Uterus (tissue), 4 donors: ENCODE results near the gene ZNF791. TPM values are rescaled to one million over a fixed set of nuclear protein-coding genes. Genes with fewer than 3 reads are reported as not detected.

Experiments used
- DNase-seq, 2 donors: peaks; one replicate each; pipeline ENCODE4 v3.0.0-alpha.2; 2019 to 2020
- H3K27ac ChIP-seq, 2 donors: fragments of 200-600 bp; sonication (generic); 1 replicate in 1 of 2; 2 replicates in 1 of 2; pipeline ENCODE4 v1.5.1; 2016 to 2018
- H3K27me3 ChIP-seq, 2 donors: fragments of 200-600 bp; sonication (generic); one replicate each; pipeline ENCODE4 v1.5.1; 2018 to 2019; ENCODE audit warnings: control low read depth in 1 of 2
- H3K36me3 ChIP-seq, 2 donors: fragments of 200-600 bp; sonication (generic); one replicate each; pipeline ENCODE4 v1.5.1; 2019; ENCODE audit warnings: control low read depth in 1 of 2
- H3K4me1 ChIP-seq, 2 donors: fragments of 200-600 bp; sonication (generic); one replicate each; pipeline ENCODE4 v1.5.1; 2018 to 2019; ENCODE audit warnings: control low read depth in 1 of 2
- H3K4me3 ChIP-seq, 2 donors: fragments of 200-600 bp; sonication (generic); 1 replicate in 1 of 2; 2 replicates in 1 of 2; pipeline ENCODE4 v1.5.1; 2018 to 2019; ENCODE audit warnings: mild to moderate bottlenecking in 1 of 2
- H3K9me3 ChIP-seq, 2 donors: fragments of 200-600 bp; sonication (generic); one replicate each; pipeline ENCODE4 v1.5.1; 2019; ENCODE audit warnings: control low read depth in 1 of 2
- CTCF ChIP-seq, 4 experiments: fragments of 200-600 bp in 2 of 4; fragments of 450-650 bp in 2 of 4; sonication (generic) in 2 of 4; IDR thresholded peaks; one replicate each; pipeline ENCODE4 v1.5.1; 2016 to 2019; ENCODE audit warnings: antibody characterized with exemption in 4 of 4, mild to moderate bottlenecking in 2 of 4, moderate library complexity in 1 of 4
- POLR2A ChIP-seq, 2 donors: fragments of 450-650 bp; IDR thresholded peaks; one replicate each; pipeline ENCODE4 v1.6.1; 2016; ENCODE audit warnings: antibody characterized with exemption in 2 of 2, mild to moderate bottlenecking in 1 of 2, moderate library complexity in 1 of 2
- intact Hi-C: fragments of 100-400 bp; cut with DNase I; formaldehyde crosslinking; loops from one replicate; pipeline ENCODE4 v1.15.1; 2023; ENCODE audit warnings: low total_unique reads
- total RNA-seq, 4 donors: library from RNA; depleted of rRNA in 3 of 4; stranded (reverse); fragments of >200 nt in 3 of 4; gene quantifications; one replicate each; pipeline versions ENCODE4 v1.1.0 to v1.2.4, GENCODE V29; 2014 to 2023
- donor health status: DM: yes; HTN: yes; CAD: no.

The ZNF791 gene
- total RNA-seq, 4 donors from 2014 or later: 22.9 to 67.9 (median 37.1) TPM

- Histone ChIP-seq H3K4me1 (no peaks in the 10 kb centered on the region), H3K4me3 (no peak overlapping the region), H3K36me3 (no peaks in the 10 kb centered on the region), H3K27me3 (no peaks in the 10 kb centered on the region), H3K9me3 (peaks cover 0 to 5% of the 10 kb centered on the region in 2 donors), H3K27ac (no peak overlapping the region)
- intact Hi-C loops: no loop called here
- no peak for DNase-seq
- TF ChIP-seq CTCF (IDR thresholded peaks at IDR 0.05) (no peak), POLR2A (IDR thresholded peaks at IDR 0.05) (no peak)
Observed at GRCh38 chr19:12629215-12629614, 18.5 kb downstream of the ZNF791 start.

- Histone ChIP-seq H3K4me1 (no peaks in the 10 kb centered on the region), H3K9me3 (no peaks in the 10 kb centered on the region), H3K27ac (no peak overlapping the region), H3K4me3 (no peak overlapping the region), H3K36me3 (no peaks in the 10 kb centered on the region), H3K27me3 (no peaks in the 10 kb centered on the region)
- no peak for DNase-seq
- TF ChIP-seq POLR2A (IDR thresholded peaks at IDR 0.05) (no peak), CTCF (IDR thresholded peaks at IDR 0.05) (no peak)
- intact Hi-C loops: no loop called here
Observed at GRCh38 chr19:12636631-12637030, 25.9 kb downstream of the ZNF791 start.

- no peaks in the 10 kb centered on the region for H3K36me3 ChIP-seq
- no peak overlapping the region for H3K27ac ChIP-seq
- no peak overlapping the region for H3K4me3 ChIP-seq
- intact Hi-C loops: no loop called here
- no peak for TF ChIP-seq POLR2A (IDR thresholded peaks at IDR 0.05)
- TF ChIP-seq CTCF (IDR thresholded peaks at IDR 0.05): no peak
- no peaks in the 10 kb centered on the region for H3K9me3 ChIP-seq
- no peaks in the 10 kb centered on the region for H3K4me1 ChIP-seq
- no peak for DNase-seq
- H3K27me3 ChIP-seq: no peaks in the 10 kb centered on the region
Observed at GRCh38 chr19:12638611-12639182, 28.0 kb downstream of the ZNF791 start.

GRCh38 chr19:12639901-12640613 is 29.3 kb downstream of the ZNF791 start:
- H3K27ac ChIP-seq: no peak overlapping the region
- no peak overlapping the region for H3K4me3 ChIP-seq
- H3K4me1 ChIP-seq: no peaks in the 10 kb centered on the region
- DNase-seq: peak; percentile 72 to 74
- intact Hi-C loops: no loop called here
- H3K36me3 ChIP-seq: no peaks in the 10 kb centered on the region
- no peaks in the 10 kb centered on the region for H3K9me3 ChIP-seq
- H3K27me3 ChIP-seq: no peaks in the 10 kb centered on the region
- TF ChIP-seq POLR2A (IDR thresholded peaks at IDR 0.05) (no peak), CTCF (IDR thresholded peaks at IDR 0.05) (peak; percentile 60 to 79 (median 64))

- Histone ChIP-seq H3K27me3 (no peaks in the 10 kb centered on the region), H3K36me3 (no peaks in the 10 kb centered on the region), H3K9me3 (no peaks in the 10 kb centered on the region), H3K4me1 (no peaks in the 10 kb centered on the region), H3K4me3 (no peak overlapping the region), H3K27ac (no peak overlapping the region)
- no peak for DNase-seq
- TF ChIP-seq CTCF (IDR thresholded peaks at IDR 0.05) (no peak), POLR2A (IDR thresholded peaks at IDR 0.05) (no peak)
- intact Hi-C loops: no loop called here
Observed at GRCh38 chr19:12641456-12641855, 30.7 kb downstream of the ZNF791 start.
